Panc1 (cell line): ENCODE measurements around the gene MYCBPAP. TPM values are rescaled to one million over a fixed set of nuclear protein-coding genes. Genes with fewer than 3 reads are reported as not detected.

Source experiments
- ATAC-seq: fragments of 200-7000 bp; cut with Tn5 transposase; 2 replicates; pipeline ENCODE4 v1.9.1; 2020; ENCODE audit warnings: mild to moderate bottlenecking, moderate library complexity
- BruUV-seq: library from RNA; stranded (reverse); fragments of 400-500 nt; replicated peaks from 2 replicates; lab custom pipeline; 2021; lab: Mats Ljungman, UMichigan
- CTCF ChIA-PET: fragments of 300-600 bp; sonication (Branson Sonifier 250); formaldehyde crosslinking; loops from one replicate; lab custom pipeline; 2022; ENCODE audit warnings: antibody characterized with exemption; lab: Charles Lee
- POLR2A ChIA-PET: fragments of 300-600 bp; sonication (Branson Sonifier 250); formaldehyde crosslinking; loops from one replicate; lab custom pipeline; 2022; ENCODE audit warnings: antibody characterized with exemption; lab: Charles Lee
- DNase-seq: peaks from one replicate; pipeline ENCODE4 v3.0.0-alpha.2; 2010; ENCODE audit warnings: low read depth, low spot score
- H3K27ac ChIP-seq: 2 replicates; pipeline ENCODE4 v1.5.1; 2011; ENCODE audit warnings: mild to moderate bottlenecking, low read length, inconsistent platforms
- H3K27me3 ChIP-seq: fragments of 200-500 bp; sonication (Bioruptor generic); 2 replicates; pipeline ENCODE4 v1.6.0; 2014; ENCODE audit warnings: low read length, inconsistent platforms; ENCODE audit not compliant: control insufficient read depth, insufficient read depth
- H3K36me3 ChIP-seq: fragments of 200-500 bp; sonication (Bioruptor generic); 2 replicates; pipeline ENCODE4 v1.5.1; 2014; ENCODE audit warnings: inconsistent platforms, mild to moderate bottlenecking, low read length, moderate library complexity; ENCODE audit not compliant: control insufficient read depth, insufficient read depth
- H3K4me1 ChIP-seq: 2 replicates; pipeline ENCODE4 v1.5.1; 2011; ENCODE audit warnings: inconsistent platforms, mild to moderate bottlenecking, low read length, moderate library complexity; ENCODE audit not compliant: control insufficient read depth, insufficient read depth
- H3K4me3 ChIP-seq, 2 experiments: 2 replicates each; pipeline ENCODE4 v1.5.1; 2011 to 2012; ENCODE audit warnings: low read depth in 2 of 2, low read length in 2 of 2, mild to moderate bottlenecking in 2 of 2, inconsistent platforms in 1 of 2, moderate library complexity in 1 of 2
- H3K9me3 ChIP-seq: fragments of 200-500 bp; sonication (Bioruptor generic); 2 replicates; pipeline ENCODE4 v1.5.1; 2014; ENCODE audit warnings: low read depth, mild to moderate bottlenecking, inconsistent platforms, low read length, moderate library complexity; ENCODE audit not compliant: control insufficient read depth, insufficient read depth
- CTCF ChIP-seq: fragments of 450-650 bp; IDR thresholded peaks from 2 replicates; pipeline ENCODE4 v1.5.1; 2017; ENCODE audit warnings: mild to moderate bottlenecking
- POLR2AphosphoS5 ChIP-seq: IDR thresholded peaks from 2 replicates; pipeline ENCODE4 v1.6.1; 2012; ENCODE audit warnings: mild to moderate bottlenecking, low read depth, low read length, moderate library complexity
- REST ChIP-seq, 2 experiments: IDR thresholded peaks; 2 replicates each; pipeline ENCODE4 v1.6.1; 2011 to 2012; ENCODE audit warnings: low read depth in 2 of 2, control low read depth in 1 of 2, low read length in 1 of 2, mild to moderate bottlenecking in 1 of 2, moderate library complexity in 1 of 2; ENCODE audit not compliant: insufficient read depth in 1 of 2
- SIN3A ChIP-seq: IDR thresholded peaks from 2 replicates; pipeline ENCODE4 v1.6.1; 2012; ENCODE audit warnings: low read depth, mild to moderate bottlenecking, low read length, moderate library complexity, borderline replicate concordance; ENCODE audit not compliant: insufficient read depth
- TCF7L2 ChIP-seq: IDR thresholded peaks from 2 replicates; pipeline ENCODE4 v1.6.1; 2011; ENCODE audit warnings: mild to moderate bottlenecking, low read depth, low read length, inconsistent platforms
- in situ Hi-C: cut with HindIII; loops from 2 replicates; pipeline ENCODE4 v1.10.0; 2016; ENCODE audit warnings: low sequenced_read_pairs, low pct_unique_long_range_greater_than_20kb
- intact Hi-C: fragments of 100-400 bp; cut with micrococcal nuclease; formaldehyde crosslinking; loops from one replicate; pipeline ENCODE4 v1.10.0; 2022; ENCODE audit not compliant: unreplicated experiment
- total RNA-seq: library from RNA; stranded (reverse); gene quantifications from one replicate; pipeline ENCODE4 v1.2.1, GENCODE V29; 2021; ENCODE audit not compliant: unreplicated experiment

MYCBPAP gene
- total RNA-seq, 1 experiment from 2014 or later = 2.2 TPM

- DNase-seq (no peak), ATAC-seq (no peak)
- no peak overlapping the region for H3K4me3 ChIP-seq
- H3K4me1 ChIP-seq = peaks cover 8% of the 10 kb centered on the region
- no TSS peak for BruUV-seq
- ChIA-PET CTCF (interaction anchor here (0.6 to 0.7 kb wide), 2 partner anchors 87 to 155 kb away, joined by 3 to 7 read pairs; no protein-coding TSS in a partner anchor), POLR2A (interaction anchor here (1.0 kb wide), 1 partner anchor 9 kb away, joined by 9 read pairs; no protein-coding TSS in a partner anchor)
- H3K27me3 ChIP-seq = no peaks in the 10 kb centered on the region
- intact Hi-C loops = no loop called here
- H3K27ac ChIP-seq = no peak overlapping the region
- TF ChIP-seq SIN3A = no peak
- no peak for TF ChIP-seq POLR2AphosphoS5
- no peak for TF ChIP-seq CTCF
- no peak for TF ChIP-seq TCF7L2
- TF ChIP-seq REST (IDR thresholded peaks at IDR 0.05; ENCODE audit: insufficient read depth in 1 of 2, low read depth in 2 of 2, low read length in 1 of 2) = no peak
- in situ Hi-C loops = no loop called here
- H3K9me3 ChIP-seq = no peaks in the 10 kb centered on the region
- no peaks in the 10 kb centered on the region for H3K36me3 ChIP-seq
Observed at GRCh38 chr17:50513495-50513894, 5.3 kb downstream of the MYCBPAP start.

- H3K27me3 ChIP-seq = no peaks in the 10 kb centered on the region
- no TSS peak for BruUV-seq
- ATAC-seq = no peak
- H3K36me3 ChIP-seq = no peaks in the 10 kb centered on the region
- intact Hi-C loops (no loop called here), in situ Hi-C loops (no loop called here)
- H3K4me3 ChIP-seq = no peak overlapping the region
- no peaks in the 10 kb centered on the region for H3K9me3 ChIP-seq
- CTCF ChIA-PET = no interaction called here
- H3K27ac ChIP-seq = no peak overlapping the region
- peaks cover under 1% of the 10 kb centered on the region; the same call in 1 of the 2 replicates for H3K4me1 ChIP-seq
- POLR2A ChIA-PET = no interaction called here
- DNase-seq = no peak
- TF ChIP-seq CTCF (no peak), REST (IDR thresholded peaks at IDR 0.05; ENCODE audit: insufficient read depth in 1 of 2, low read depth in 2 of 2, low read length in 1 of 2) (no peak), POLR2AphosphoS5 (no peak), TCF7L2 (no peak), SIN3A (no peak)
Observed at GRCh38 chr17:50514388-50514787, 6.1 kb downstream of the MYCBPAP start.
